ENCODE data around the gene FAIM2.

DNA sequence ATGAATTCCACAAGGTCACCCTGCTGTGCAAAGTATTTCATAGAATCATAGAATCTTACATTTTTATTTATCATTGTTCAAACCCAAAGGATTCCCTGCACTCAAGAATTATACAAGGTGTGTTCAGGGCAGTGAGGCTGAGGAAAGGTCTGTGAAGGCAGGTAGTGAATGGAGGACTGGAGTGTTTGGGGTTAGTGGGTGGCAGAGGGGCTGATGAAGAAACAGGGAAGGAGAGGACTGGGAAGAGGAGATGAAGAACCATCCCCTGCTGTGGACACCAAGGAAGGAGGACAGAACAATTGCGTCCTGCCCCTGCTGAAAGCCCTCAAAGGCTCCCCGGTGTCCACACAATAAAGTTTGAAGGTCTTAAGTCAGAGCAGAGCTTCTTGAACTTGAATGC is 50.0 kb downstream of the FAIM2 start:
- TF ChIP-seq TOX (CRISPR knock-in tag; IDR thresholded peaks at IDR 0.05; ENCODE audit: borderline replicate concordance), result no peak
- TF ChIP-seq ISL1 (CRISPR knock-in tag; IDR thresholded peaks at IDR 0.05), result no peak
- TF ChIP-seq SNAI2 (CRISPR knock-in tag; IDR thresholded peaks at IDR 0.05), result no peak
- no peak for TF ChIP-seq ZFP3 (CRISPR knock-in tag; IDR thresholded peaks at IDR 0.05)
